ENCODE data around the gene NUP205.

Gene NUP205

GRCh38 chr7:135599471-135599870 lies 41.8 kb downstream of the NUP205 start:
- no peak overlapping the region for H2AFZ ChIP-seq (ENCODE audit: low read length)
- no peaks in the 10 kb centered on the region for H4K20me1 ChIP-seq (ENCODE audit: insufficient read depth, low read length)
- no peak overlapping the region for H3K4me2 ChIP-seq (ENCODE audit: low read length)
- H3K27me3 ChIP-seq (ENCODE audit: insufficient read depth, low read length) = no peaks in the 10 kb centered on the region
- H3K9ac ChIP-seq (ENCODE audit: low read length) = no peak overlapping the region
- peaks cover 95% of the 10 kb centered on the region for H3K36me3 ChIP-seq (ENCODE audit: insufficient read depth, low read length)
- no peak overlapping the region for H3K27ac ChIP-seq (ENCODE audit: low read depth, low read length, poor library complexity, severe bottlenecking)
- H3K9me2 ChIP-seq (ENCODE audit: low read depth, low read length) = no peaks in the 10 kb centered on the region
- no peaks in the 10 kb centered on the region for H3K79me2 ChIP-seq (ENCODE audit: insufficient read depth, low read length)
- H3K4me3 ChIP-seq (ENCODE audit: low read depth, low read length, poor library complexity, severe bottlenecking) = no peak overlapping the region
- H3K4me1 ChIP-seq (ENCODE audit: insufficient read depth, low read length, severe bottlenecking) = no peaks in the 10 kb centered on the region
- H3K9me3 ChIP-seq (ENCODE audit: low read length) = no peaks in the 10 kb centered on the region
- TF ChIP-seq EZH2 (IDR thresholded peaks at IDR 0.05; ENCODE audit: borderline replicate concordance, low read length) = no peak
- no peak for TF ChIP-seq CTCF (IDR thresholded peaks at IDR 0.05; ENCODE audit: low read length)
- no peaks in the 10 kb centered on the region for H3F3A ChIP-seq (ENCODE audit: insufficient read depth, low read length)

GRCh38 chr7:135600226-135600625 lies 42.5 kb downstream of the NUP205 start:
- Histone ChIP-seq H3F3A (ENCODE audit: insufficient read depth, low read length) (no peaks in the 10 kb centered on the region), H3K27me3 (ENCODE audit: insufficient read depth, low read length) (no peaks in the 10 kb centered on the region), H3K9me3 (ENCODE audit: low read length) (no peaks in the 10 kb centered on the region), H2AFZ (ENCODE audit: low read length) (no peak overlapping the region), H3K9me2 (ENCODE audit: low read depth, low read length) (no peaks in the 10 kb centered on the region), H3K4me3 (ENCODE audit: low read depth, low read length, poor library complexity, severe bottlenecking) (no peak overlapping the region), H3K9ac (ENCODE audit: low read length) (no peak overlapping the region), H4K20me1 (ENCODE audit: insufficient read depth, low read length) (no peaks in the 10 kb centered on the region), H3K36me3 (ENCODE audit: insufficient read depth, low read length) (peaks cover 95% of the 10 kb centered on the region), H3K27ac (ENCODE audit: low read depth, low read length, poor library complexity, severe bottlenecking) (no peak overlapping the region), H3K4me2 (ENCODE audit: low read length) (no peak overlapping the region), H3K4me1 (ENCODE audit: insufficient read depth, low read length, severe bottlenecking) (no peaks in the 10 kb centered on the region), H3K79me2 (ENCODE audit: insufficient read depth, low read length) (no peaks in the 10 kb centered on the region)
- TF ChIP-seq EZH2 (IDR thresholded peaks at IDR 0.05; ENCODE audit: borderline replicate concordance, low read length) (no peak), CTCF (IDR thresholded peaks at IDR 0.05; ENCODE audit: low read length) (no peak)

- Histone ChIP-seq H3K27ac (ENCODE audit: low read depth, low read length, poor library complexity, severe bottlenecking) (no peak overlapping the region), H3K36me3 (ENCODE audit: insufficient read depth, low read length) (peaks cover 95% of the 10 kb centered on the region), H3F3A (ENCODE audit: insufficient read depth, low read length) (no peaks in the 10 kb centered on the region), H4K20me1 (ENCODE audit: insufficient read depth, low read length) (no peaks in the 10 kb centered on the region), H3K9ac (ENCODE audit: low read length) (no peak overlapping the region), H2AFZ (ENCODE audit: low read length) (no peak overlapping the region), H3K9me3 (ENCODE audit: low read length) (no peaks in the 10 kb centered on the region), H3K4me2 (ENCODE audit: low read length) (no peak overlapping the region), H3K27me3 (ENCODE audit: insufficient read depth, low read length) (no peaks in the 10 kb centered on the region), H3K9me2 (ENCODE audit: low read depth, low read length) (no peaks in the 10 kb centered on the region), H3K4me1 (ENCODE audit: insufficient read depth, low read length, severe bottlenecking) (no peaks in the 10 kb centered on the region), H3K79me2 (ENCODE audit: insufficient read depth, low read length) (no peaks in the 10 kb centered on the region), H3K4me3 (ENCODE audit: low read depth, low read length, poor library complexity, severe bottlenecking) (no peak overlapping the region)
- TF ChIP-seq CTCF (IDR thresholded peaks at IDR 0.05; ENCODE audit: low read length) (no peak), EZH2 (IDR thresholded peaks at IDR 0.05; ENCODE audit: borderline replicate concordance, low read length) (no peak)
These were observed 43.5 kb downstream of the NUP205 start for GRCh38 chr7:135601182-135601581.

Measured in OCI-LY1 (cell line).